ENCODE data around the gene ZRANB3.
A peak's percentile ranks its signal among the peaks of the same experiment; 100 is the strongest.
"Not testable (repeated sequence)": the region's sequence is repeated elsewhere in the genome, so short reads cannot be mapped to it uniquely, and the experiment has no call there.

The ZRANB3 gene

DNA sequence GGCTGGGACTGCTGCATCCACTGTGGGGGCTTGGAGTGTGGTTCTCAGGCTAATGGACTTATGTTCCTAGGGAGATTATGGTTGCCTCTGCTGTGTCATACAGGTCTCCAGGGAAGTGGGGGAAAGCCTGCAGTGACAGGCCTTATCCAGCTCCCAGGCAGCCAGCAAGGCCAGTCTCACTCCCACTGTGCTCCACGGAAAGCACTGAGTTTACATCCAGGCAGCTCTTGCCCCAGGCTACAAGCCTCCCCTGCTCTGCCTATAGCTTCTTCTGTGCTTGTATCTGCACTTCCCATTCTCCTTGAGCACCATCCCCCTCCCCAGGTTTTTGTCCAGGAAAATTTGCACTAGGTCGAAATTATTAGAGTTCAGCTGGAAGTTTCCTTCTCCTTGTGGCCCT is 231.9 kb downstream of the ZRANB3 start:
- no peaks in the 10 kb centered on the region for H3K27me3 ChIP-seq
- peaks cover 0 to 22% (median 21%) of the 10 kb centered on the region in 10 experiments; a peak in 16 of 20 replicates for H3K4me1 ChIP-seq
- H4K20me1 ChIP-seq, result no peaks in the 10 kb centered on the region
- H3K4me2 ChIP-seq, result peak overlapping the region in 8 of 11 experiments; percentile 20 to 82 (median 64); a peak in 14 of 22 replicates
- peaks cover 23 to 32% (median 27%) of the 10 kb centered on the region in 11 experiments for H3K9me3 ChIP-seq (replicated peaks in 1 of 11)
- no peak overlapping the region for H3K9ac ChIP-seq
- no peak overlapping the region for H3K4me3 ChIP-seq
- H3K36me3 ChIP-seq, result peaks cover 0 to 25% (median 21%) of the 10 kb centered on the region in 11 experiments; a peak in 18 of 22 replicates
- no peak for TF ChIP-seq Cebpa-rat (IDR thresholded peaks at IDR 0.05)
- peak overlapping the region in 3 of 11 experiments; percentile 33 to 46 (median 39); a peak in 5 of 22 replicates for H3K27ac ChIP-seq

DNA sequence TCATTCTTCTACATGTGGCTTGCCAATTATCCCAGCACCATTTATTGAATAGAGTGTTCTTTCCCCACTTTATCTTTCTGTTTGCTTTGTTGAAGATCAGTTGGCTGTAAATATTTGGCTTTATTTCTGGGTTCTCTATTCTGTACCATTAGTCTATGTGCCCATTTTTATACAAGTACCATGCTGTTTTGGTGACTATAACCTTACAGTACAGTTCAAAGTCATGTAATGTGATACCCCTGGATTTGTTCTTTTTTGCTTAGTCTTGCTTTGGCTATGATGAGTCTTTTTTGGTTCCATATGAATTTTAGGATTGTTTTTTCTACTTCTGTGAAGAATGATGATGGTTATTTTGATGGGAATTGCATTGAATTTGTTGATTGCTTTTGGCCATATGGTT is 243.9 kb downstream of the ZRANB3 start:
- peaks cover 0 to 24% (median 15%) of the 10 kb centered on the region in 11 experiments; a peak in 14 of 22 replicates for H3K9me3 ChIP-seq (replicated peaks in 1 of 11)
- H3K27ac ChIP-seq, H3K4me1 ChIP-seq, H3K27me3 ChIP-seq, H4K20me1 ChIP-seq, H3K4me3 ChIP-seq, H3K9ac ChIP-seq, H3K4me2 ChIP-seq: not testable (repeated sequence)
- H3K36me3 ChIP-seq, result peaks cover 0 to 19% (median 6%) of the 10 kb centered on the region in 11 experiments; a peak in 4 of 22 replicates

DNA sequence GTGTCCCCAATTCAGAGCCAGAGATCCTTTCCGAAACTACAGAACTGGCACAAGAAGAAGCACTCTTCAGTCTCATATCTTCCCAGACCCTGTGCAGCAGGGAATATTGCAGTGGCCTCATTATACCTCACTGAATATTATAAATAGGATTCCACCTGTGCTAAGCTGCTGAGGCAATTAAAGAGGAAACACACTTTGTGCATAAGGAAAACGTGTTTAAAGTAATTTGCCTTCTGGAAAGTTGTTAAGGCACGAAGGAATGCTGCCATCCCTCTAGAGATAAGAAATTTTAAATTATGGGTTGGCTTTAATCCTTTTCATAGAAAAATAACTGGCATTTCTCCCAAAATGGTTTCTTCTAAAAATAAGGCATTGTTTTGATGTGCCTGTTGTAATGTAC is 245.6 kb downstream of the ZRANB3 start:
- peaks cover 0 to 17% (median 10%) of the 10 kb centered on the region in 11 experiments; a peak in 8 of 22 replicates for H3K9me3 ChIP-seq (replicated peaks in 1 of 11)
- H3K27ac ChIP-seq, result no peak overlapping the region
- no peaks in the 10 kb centered on the region for H3K4me1 ChIP-seq
- H3K4me3 ChIP-seq, result no peak overlapping the region
- no peaks in the 10 kb centered on the region for H4K20me1 ChIP-seq
- no peak overlapping the region for H3K9ac ChIP-seq
- peaks cover 0 to 19% (median 3%) of the 10 kb centered on the region in 11 experiments; a peak in 2 of 22 replicates for H3K36me3 ChIP-seq
- no peaks in the 10 kb centered on the region for H3K27me3 ChIP-seq
- no peak overlapping the region for H3K4me2 ChIP-seq
- TF ChIP-seq Cebpa-rat (IDR thresholded peaks at IDR 0.05), result no peak

DNA sequence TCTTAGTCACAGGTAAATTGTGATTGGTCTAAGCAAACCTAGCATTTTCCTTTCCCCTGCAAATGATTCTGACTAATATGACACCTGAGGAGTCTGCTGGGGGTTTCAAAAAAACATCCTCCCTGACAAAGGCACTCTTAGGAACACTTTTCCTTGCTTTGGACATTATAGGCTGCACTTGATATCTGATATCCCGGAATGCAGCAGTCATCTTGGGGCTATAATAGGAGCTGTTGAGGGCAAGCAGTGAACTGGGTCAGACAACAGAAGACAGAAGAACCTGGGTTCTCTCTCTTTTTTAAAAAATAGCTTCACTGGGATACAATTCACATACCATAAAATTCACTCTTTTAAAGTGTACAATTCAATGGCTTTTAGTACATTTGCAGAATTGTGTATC is 249.6 kb downstream of the ZRANB3 start:
- H3K9ac ChIP-seq, result no peak overlapping the region
- no peak overlapping the region for H3K4me3 ChIP-seq
- no peaks in the 10 kb centered on the region for H3K27me3 ChIP-seq
- TF ChIP-seq Cebpa-rat (IDR thresholded peaks at IDR 0.05), result no peak
- H3K36me3 ChIP-seq, result no peaks in the 10 kb centered on the region
- H3K27ac ChIP-seq, result no peak overlapping the region
- no peaks in the 10 kb centered on the region for H4K20me1 ChIP-seq
- H3K9me3 ChIP-seq (replicated peaks in 1 of 11), result no peaks in the 10 kb centered on the region
- H3K4me2 ChIP-seq, result no peak overlapping the region
- H3K4me1 ChIP-seq, result no peaks in the 10 kb centered on the region

DNA sequence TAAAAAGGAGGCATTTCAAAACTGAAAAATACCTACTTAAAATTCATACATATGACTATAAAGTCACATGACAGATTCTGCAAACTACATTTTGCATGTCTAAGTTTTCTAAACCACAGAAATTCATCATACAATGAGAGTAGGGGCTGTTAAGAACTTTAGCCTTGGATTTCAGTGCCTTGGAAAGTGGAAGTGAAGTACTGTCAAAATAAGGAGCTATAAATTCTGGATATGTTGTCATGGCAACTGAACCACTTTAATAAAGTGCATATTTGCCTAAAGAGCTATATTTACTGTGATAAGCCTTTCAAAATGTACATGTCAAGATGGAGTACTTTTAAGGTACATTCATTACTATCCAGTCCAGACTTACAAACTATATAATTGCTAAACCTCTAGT is 251.8 kb downstream of the ZRANB3 start:
- no peak for TF ChIP-seq Cebpa-rat (IDR thresholded peaks at IDR 0.05)
- H3K9me3 ChIP-seq (replicated peaks in 1 of 11), result peaks cover 3 to 16% (median 12%) of the 10 kb centered on the region in 11 experiments; a peak in 16 of 22 replicates
- peaks cover 0 to 4% (median 0%) of the 10 kb centered on the region in 11 experiments; a peak in 6 of 22 replicates for H3K36me3 ChIP-seq
- H3K4me3 ChIP-seq, result no peak overlapping the region
- H3K27ac ChIP-seq, result no peak overlapping the region
- no peak overlapping the region for H3K4me2 ChIP-seq
- no peaks in the 10 kb centered on the region for H4K20me1 ChIP-seq
- no peaks in the 10 kb centered on the region for H3K4me1 ChIP-seq
- H3K9ac ChIP-seq, result no peak overlapping the region
- H3K27me3 ChIP-seq, result no peaks in the 10 kb centered on the region

DNA sequence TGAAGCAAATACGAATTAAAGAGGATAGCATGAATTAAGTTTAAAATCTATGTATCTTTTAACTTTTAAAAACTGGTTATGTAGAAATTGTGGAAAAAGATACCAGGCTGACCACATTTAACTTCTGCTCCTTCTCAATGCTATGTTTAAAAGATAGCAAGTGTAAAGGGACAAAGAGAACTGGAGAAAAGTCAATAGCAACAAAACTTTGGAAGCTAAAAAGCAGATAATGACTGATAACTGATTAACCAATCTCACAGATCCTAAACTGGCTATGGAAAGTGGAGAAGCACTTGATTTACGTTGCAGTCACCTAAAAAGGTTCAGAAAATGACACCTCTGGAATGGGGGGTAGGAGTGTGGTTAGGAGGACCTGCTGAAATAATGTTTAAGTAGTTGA is 254.5 kb downstream of the ZRANB3 start:
- TF ChIP-seq Cebpa-rat (IDR thresholded peaks at IDR 0.05), result no peak
- Histone ChIP-seq H3K4me3 (no peak overlapping the region), H3K9ac (no peak overlapping the region), H4K20me1 (no peaks in the 10 kb centered on the region), H3K36me3 (peaks cover 0 to 16% (median 8%) of the 10 kb centered on the region in 11 experiments; a peak in 9 of 22 replicates), H3K27me3 (no peaks in the 10 kb centered on the region), H3K27ac (no peak overlapping the region), H3K9me3 (replicated peaks in 1 of 11) (peaks cover 18 to 31% (median 23%) of the 10 kb centered on the region in 11 experiments; a peak in 21 of 22 replicates), H3K4me2 (no peak overlapping the region), H3K4me1 (no peaks in the 10 kb centered on the region)

DNA sequence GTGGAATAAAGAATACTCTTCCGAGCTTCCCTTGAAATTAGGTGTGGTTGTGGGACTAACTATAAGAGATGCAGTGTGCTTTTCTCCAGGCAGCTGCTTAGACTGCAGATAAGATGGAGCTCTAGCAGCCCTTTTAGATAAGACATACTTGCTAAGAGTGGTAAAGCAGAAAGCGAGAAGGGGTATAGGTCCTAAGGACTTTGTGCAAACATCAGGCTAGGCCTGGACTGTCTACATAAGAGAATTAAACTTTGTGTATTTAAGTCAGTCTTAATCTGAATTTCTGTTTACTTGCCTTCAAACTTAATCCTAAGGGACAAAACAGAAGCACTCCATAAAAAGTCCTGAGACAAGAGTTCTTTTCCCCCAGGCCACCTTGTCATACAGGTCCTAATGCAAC is 260.0 kb downstream of the ZRANB3 start:
- Histone ChIP-seq H3K4me1 (no peaks in the 10 kb centered on the region), H3K9ac (no peak overlapping the region), H4K20me1 (no peaks in the 10 kb centered on the region), H3K9me3 (replicated peaks in 1 of 11) (peaks cover 18 to 29% (median 23%) of the 10 kb centered on the region in 11 experiments; a peak in 21 of 22 replicates), H3K27me3 (no peaks in the 10 kb centered on the region), H3K4me2 (no peak overlapping the region), H3K4me3 (no peak overlapping the region), H3K36me3 (peaks cover 0 to 20% (median 9%) of the 10 kb centered on the region in 11 experiments; a peak in 10 of 22 replicates), H3K27ac (no peak overlapping the region)
- TF ChIP-seq Cebpa-rat (IDR thresholded peaks at IDR 0.05), result no peak

DNA sequence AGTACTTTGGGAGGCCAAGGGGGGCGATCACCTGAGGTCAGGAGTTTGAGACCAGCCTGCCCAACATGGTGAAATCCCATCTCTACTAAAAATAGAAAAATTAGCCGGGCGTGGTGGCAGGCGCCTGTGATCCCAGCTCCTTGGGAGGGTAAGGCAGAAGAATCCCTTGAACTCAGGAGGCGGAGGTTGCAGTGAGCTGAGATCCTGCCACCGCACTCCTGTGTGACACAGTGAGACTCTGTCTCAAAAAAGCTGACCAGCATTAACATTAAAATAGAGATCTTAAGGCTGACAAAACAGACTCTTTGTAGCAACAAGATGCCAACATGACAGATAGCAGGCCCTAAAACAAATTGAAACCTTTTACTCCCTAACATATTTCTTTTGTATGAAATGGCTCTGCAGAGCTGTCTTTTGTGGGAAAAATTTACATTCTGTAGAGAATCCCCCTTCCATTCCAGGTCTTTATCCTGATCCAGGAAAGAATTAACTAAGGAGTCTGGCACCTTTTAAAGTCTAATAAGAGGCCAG is 265.0 kb downstream of the ZRANB3 start:
- H3K4me2 ChIP-seq, result no peak overlapping the region

DNA sequence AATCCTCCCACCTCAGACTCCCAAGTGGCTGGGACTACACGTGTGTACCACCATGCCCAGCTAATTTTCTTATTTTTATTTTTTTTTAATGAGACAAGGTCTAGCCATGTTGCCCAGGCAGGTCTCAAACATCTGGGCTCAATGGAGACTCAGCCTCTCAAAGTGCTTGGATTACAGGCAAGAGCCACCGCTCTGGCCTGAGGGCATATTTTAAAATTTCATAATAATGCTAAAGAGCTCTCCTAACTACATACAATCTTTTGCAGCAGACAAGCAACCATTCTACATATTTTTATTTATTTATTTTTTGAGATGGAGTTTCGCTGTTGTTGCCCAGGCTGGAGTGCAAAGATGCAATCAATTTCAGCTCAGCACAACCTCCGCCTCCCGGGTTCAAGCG is 271.9 kb downstream of the ZRANB3 start:
- H3K9ac ChIP-seq, result no peak overlapping the region
- H3K4me1 ChIP-seq, result peaks cover 5 to 34% (median 22%) of the 10 kb centered on the region in 10 experiments; a peak in 19 of 20 replicates
- no peak for TF ChIP-seq Cebpa-rat (IDR thresholded peaks at IDR 0.05)
- peaks cover 34 to 60% (median 42%) of the 10 kb centered on the region in 11 experiments for H3K9me3 ChIP-seq (replicated peaks in 1 of 11)
- no peak overlapping the region for H3K27ac ChIP-seq
- no peaks in the 10 kb centered on the region for H3K27me3 ChIP-seq
- no peak overlapping the region for H3K4me3 ChIP-seq
- no peak overlapping the region for H3K4me2 ChIP-seq
- H3K36me3 ChIP-seq, result peaks cover 4 to 31% (median 15%) of the 10 kb centered on the region in 11 experiments; a peak in 19 of 22 replicates
- H4K20me1 ChIP-seq, result no peaks in the 10 kb centered on the region

More for the DNA sequence above, 265.0 kb downstream of the ZRANB3 start:
- TF ChIP-seq Cebpa-rat (IDR thresholded peaks at IDR 0.05), result no peak
- Histone ChIP-seq H3K9me3 (replicated peaks in 1 of 11) (0 out of 22 replicates have a peak, but pooled peaks cover 0 to 4% (median 0%) of the 10 kb centered on the region in 11 experiments), H3K36me3 (peaks cover 0 to 14% (median 0%) of the 10 kb centered on the region in 11 experiments; a peak in 4 of 22 replicates), H3K4me3 (no peak overlapping the region), H3K9ac (no peak overlapping the region), H4K20me1 (no peaks in the 10 kb centered on the region), H3K27me3 (no peaks in the 10 kb centered on the region), H3K27ac (no peak overlapping the region), H3K4me1 (no peaks in the 10 kb centered on the region)
